Activated B cell treated with CpG ODN at 0.5 μM for 24 hours (primary cell): ENCODE results near the gene FCGR1A. TPM values are rescaled to one million over a fixed set of nuclear protein-coding genes. Genes with fewer than 3 reads are reported as not detected.
"Not testable (repeated sequence)": the region's sequence is repeated elsewhere in the genome, so short reads cannot be mapped to it uniquely, and the experiment has no call there.

Source experiments
- ATAC-seq: fragments of 200-7000 bp; cut with Tn5 transposase; one replicate; pipeline ENCODE4 v1.10.0; 2021; ENCODE audit warnings: low read depth, mild to moderate bottlenecking, moderate library complexity
- CTCF ChIA-PET: fragments of 350-600 bp; sonication (Branson Sonifier 250); formaldehyde crosslinking; loops from one replicate; lab custom pipeline; 2021; ENCODE audit warnings: antibody characterized with exemption; lab: Charles Lee
- POLR2A ChIA-PET: fragments of 350-600 bp; sonication (Branson Sonifier 250); formaldehyde crosslinking; loops from one replicate; lab custom pipeline; 2021; ENCODE audit warnings: antibody characterized with exemption; lab: Charles Lee
- DNase-seq: peaks from one replicate; pipeline ENCODE4 v3.0.0; 2022
- H3K27ac Mint-ChIP-seq: one replicate; pipeline ENCODE4 v1.8.0; 2020; ENCODE audit warnings: mixed read lengths
- H3K27me3 Mint-ChIP-seq: one replicate; pipeline ENCODE4 v1.8.0; 2021; ENCODE audit warnings: mixed read lengths
- H3K36me3 Mint-ChIP-seq: one replicate; pipeline ENCODE4 v1.8.0; 2021; ENCODE audit warnings: low read depth, mixed read lengths
- H3K4me1 Mint-ChIP-seq: one replicate; pipeline ENCODE4 v1.8.0; 2021; ENCODE audit warnings: mixed read lengths
- H3K4me3 Mint-ChIP-seq: one replicate; pipeline ENCODE4 v1.8.0; 2020; ENCODE audit warnings: mild to moderate bottlenecking, mixed read lengths
- H3K9me3 Mint-ChIP-seq: one replicate; pipeline ENCODE4 v1.8.0; 2020; ENCODE audit warnings: mixed read lengths
- intact Hi-C: fragments of 100-400 bp; cut with micrococcal nuclease; formaldehyde crosslinking; loops from one replicate; pipeline ENCODE4 v1.15.1; 2024
- total RNA-seq: library from RNA; stranded (reverse); gene quantifications from 2 replicates; pipeline ENCODE4 v1.2.3, GENCODE V29; 2022

FCGR1A gene
- not detected in 2 replicates for total RNA-seq

DNA sequence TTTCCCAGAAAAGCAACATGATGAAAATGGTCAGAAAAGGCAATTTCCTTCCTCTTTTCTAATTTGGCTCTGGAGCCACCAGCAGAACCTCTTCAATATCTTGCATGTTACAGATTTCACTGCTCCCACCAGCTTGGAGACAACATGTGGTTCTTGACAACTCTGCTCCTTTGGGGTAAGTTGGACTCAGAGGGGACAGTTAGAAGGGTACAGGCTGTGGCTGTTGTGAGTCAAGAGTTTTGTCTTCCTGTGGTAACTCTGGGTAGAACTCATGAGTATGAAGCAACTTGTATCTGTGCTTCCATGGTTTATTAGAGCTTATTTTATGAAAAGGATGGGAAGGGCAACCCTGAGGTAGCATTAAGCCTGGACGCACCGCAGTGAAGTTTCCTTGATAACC is at the start of gene FCGR1A:
Gene FCGR1A (plus strand): TSS at position 95 of the 400 bp plus-strand sequence. CDS start 50 bp downstream, at position 145.
- H3K27ac Mint-ChIP-seq, H3K36me3 Mint-ChIP-seq, ATAC-seq, H3K27me3 Mint-ChIP-seq, CTCF ChIA-PET, H3K9me3 Mint-ChIP-seq, H3K4me3 Mint-ChIP-seq, H3K4me1 Mint-ChIP-seq, DNase-seq, intact Hi-C loops, POLR2A ChIA-PET: not testable (repeated sequence)

DNA sequence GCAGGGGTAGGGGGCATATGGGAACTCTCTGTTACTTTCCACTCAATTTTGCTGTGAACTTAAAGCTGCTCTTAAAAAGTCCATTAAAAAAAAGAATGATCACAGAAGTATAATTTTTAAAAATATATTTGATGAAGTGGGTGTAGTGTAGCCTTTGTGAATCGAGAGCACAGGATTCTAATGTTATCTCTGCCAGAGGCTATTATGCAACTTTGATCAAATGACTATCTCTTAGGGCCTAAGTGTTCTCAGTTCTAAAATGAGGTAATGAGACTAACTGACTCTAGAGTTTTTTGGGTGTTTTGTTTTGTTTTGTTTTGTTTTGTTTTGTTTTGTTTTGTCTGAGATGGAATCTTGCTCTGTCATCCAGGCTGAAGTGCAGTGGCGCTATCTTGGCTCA is 49.7 kb upstream of the FCGR1A start:
- H3K4me3 Mint-ChIP-seq, H3K9me3 Mint-ChIP-seq, POLR2A ChIA-PET, DNase-seq, H3K36me3 Mint-ChIP-seq, CTCF ChIA-PET, ATAC-seq, intact Hi-C loops, H3K27ac Mint-ChIP-seq, H3K27me3 Mint-ChIP-seq, H3K4me1 Mint-ChIP-seq: not testable (repeated sequence)

DNA sequence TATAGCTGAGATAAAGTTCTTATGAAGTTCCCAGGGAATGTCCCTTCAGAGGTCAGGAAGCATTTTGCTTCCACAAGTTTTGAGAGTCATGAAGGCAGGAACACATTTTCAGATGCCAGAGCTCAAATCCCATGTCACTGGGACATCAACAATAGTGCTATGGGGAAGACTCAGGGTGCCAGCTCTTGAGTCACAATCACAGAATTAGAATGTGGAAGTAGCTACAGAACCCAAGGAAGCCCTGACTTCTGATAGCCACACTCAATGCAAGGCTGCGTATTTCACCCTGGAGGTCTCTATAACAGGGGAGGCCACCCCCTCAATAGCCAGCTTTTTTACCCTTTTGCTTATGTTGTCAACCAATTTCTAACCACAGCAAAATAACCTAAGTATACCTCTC is 47.8 kb upstream of the FCGR1A start:
- not testable (repeated sequence) for ATAC-seq

DNA sequence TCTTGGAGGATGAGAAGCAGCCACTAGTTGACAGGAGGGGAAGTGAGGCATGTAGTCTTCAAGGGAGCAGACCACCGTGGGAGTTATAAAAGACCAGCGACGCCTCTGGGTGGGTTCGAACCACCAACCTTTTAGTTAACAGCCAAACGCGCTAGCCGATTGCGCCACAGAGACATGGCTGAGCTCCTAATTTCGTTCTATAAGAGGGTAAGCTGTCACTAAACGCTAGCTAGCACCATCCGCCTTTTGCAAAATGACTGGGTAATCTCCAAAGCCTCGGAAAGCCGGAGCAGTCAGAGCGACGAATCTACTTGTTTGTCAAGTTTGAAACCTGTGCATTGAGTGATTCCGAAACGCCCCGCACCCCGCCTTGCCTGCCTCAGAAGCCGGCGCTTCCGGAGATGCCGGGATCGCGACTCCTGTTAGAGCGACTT is 42.3 kb upstream of the FCGR1A start:
- H3K27ac Mint-ChIP-seq, POLR2A ChIA-PET, H3K4me1 Mint-ChIP-seq: not testable (repeated sequence)

More for the DNA sequence above, 47.8 kb upstream of the FCGR1A start:
- H3K27me3 Mint-ChIP-seq, H3K9me3 Mint-ChIP-seq, CTCF ChIA-PET, intact Hi-C loops, H3K27ac Mint-ChIP-seq, H3K4me1 Mint-ChIP-seq, POLR2A ChIA-PET, DNase-seq, H3K4me3 Mint-ChIP-seq, H3K36me3 Mint-ChIP-seq: not testable (repeated sequence)

DNA sequence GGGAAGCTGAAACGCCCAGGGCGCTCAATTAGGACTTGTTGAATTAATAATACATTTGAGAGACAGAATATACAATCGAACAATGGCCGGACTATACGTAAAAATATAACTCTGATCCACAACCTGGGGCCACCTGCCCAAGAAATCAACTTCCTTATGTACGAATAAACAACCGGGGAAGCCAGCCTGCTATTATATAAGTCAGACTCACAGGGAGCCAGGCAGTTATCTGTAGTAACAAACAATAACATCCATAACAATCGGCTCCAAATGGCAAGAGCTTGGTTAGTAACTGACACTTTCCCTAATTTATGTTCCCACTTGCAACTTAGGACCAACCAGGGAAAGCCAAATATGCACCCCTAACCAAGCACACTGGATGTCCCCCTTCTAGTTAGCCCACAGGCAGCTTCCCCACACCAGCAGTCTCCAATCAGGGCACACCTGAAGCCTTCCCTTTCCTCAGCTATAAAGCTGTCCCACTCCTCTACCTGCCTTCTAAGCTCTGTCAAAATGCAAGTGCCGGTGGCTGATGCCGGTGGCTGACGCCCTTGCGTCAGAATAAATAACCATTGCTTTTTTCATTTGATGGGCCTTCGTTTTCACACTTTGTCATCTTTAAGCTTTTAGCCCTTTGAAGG is 41.8 kb upstream of the FCGR1A start:
- H3K36me3 Mint-ChIP-seq, intact Hi-C loops, DNase-seq, H3K4me3 Mint-ChIP-seq, CTCF ChIA-PET, ATAC-seq, H3K27me3 Mint-ChIP-seq, POLR2A ChIA-PET, H3K9me3 Mint-ChIP-seq, H3K27ac Mint-ChIP-seq, H3K4me1 Mint-ChIP-seq: not testable (repeated sequence)

More for the DNA sequence above, 42.3 kb upstream of the FCGR1A start:
- H3K9me3 Mint-ChIP-seq, CTCF ChIA-PET, H3K27me3 Mint-ChIP-seq, DNase-seq, H3K4me3 Mint-ChIP-seq, ATAC-seq, H3K36me3 Mint-ChIP-seq, intact Hi-C loops: not testable (repeated sequence)

DNA sequence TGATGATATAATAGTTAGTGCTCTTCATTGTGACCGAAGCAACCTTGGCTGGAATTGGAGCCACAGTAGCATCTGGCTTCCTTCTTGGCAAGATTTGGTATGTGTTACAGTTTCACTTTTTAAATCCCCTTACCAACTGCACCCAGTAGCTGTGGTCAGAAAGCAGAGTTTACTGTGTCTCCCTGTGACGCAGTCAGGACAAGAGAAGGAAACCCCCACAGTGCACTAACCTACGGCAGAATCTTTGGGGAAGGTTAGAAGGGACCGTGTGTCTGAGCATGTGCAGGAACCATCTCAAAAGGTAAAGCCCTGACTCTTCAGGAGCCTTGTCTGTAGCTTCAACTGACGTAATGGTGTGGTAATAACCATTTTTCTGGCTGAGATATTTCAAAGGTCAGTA is 40.6 kb upstream of the FCGR1A start:
- DNase-seq, H3K9me3 Mint-ChIP-seq, CTCF ChIA-PET, H3K36me3 Mint-ChIP-seq, ATAC-seq, POLR2A ChIA-PET, H3K4me3 Mint-ChIP-seq, H3K27me3 Mint-ChIP-seq, H3K27ac Mint-ChIP-seq, H3K4me1 Mint-ChIP-seq, intact Hi-C loops: not testable (repeated sequence)

DNA sequence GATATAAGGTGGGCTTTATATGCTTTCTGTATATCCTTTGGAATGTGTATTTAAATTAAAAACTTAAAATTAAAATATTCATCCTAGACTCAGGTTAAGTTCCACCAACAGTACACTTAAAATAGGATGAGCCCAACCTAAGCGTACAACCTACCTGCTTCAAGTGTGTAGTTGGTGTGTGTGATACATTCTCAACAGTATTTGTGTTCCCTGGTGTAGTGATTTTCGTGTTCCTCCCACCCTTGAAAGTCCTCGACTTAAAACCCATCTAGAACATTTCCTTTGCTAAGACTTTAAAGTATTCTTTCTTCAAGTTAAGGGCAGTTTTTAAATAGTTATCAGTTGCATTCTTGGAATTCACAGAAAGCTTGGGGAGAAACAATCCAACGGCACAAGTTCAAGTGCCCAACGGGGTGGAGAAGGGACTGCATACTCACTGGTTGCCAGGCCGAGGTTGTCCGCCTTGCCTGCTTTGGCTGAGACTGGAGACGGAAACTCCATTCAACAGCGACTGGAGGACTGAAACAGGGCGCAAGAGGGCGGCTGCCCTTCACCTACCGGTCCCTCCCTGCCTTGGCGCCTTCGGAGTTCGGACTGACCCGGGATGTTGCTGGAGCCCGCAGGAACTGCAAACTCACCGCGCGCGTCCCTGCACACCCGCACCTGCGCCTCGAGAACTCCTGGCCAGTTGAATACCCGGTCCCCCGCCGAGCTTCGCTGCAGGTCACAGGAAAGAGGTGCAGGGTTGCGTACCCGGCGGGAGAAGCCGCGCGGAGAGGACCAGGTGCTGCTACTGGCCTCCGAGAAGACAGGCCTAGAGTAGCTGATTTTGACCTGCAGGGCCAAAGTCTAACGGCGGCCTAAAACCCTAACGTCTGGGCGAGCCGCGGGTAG is 35.8 kb upstream of the FCGR1A start:
- POLR2A ChIA-PET, DNase-seq, CTCF ChIA-PET, H3K4me1 Mint-ChIP-seq, H3K36me3 Mint-ChIP-seq, H3K9me3 Mint-ChIP-seq, H3K27ac Mint-ChIP-seq, H3K27me3 Mint-ChIP-seq, H3K4me3 Mint-ChIP-seq, ATAC-seq, intact Hi-C loops: not testable (repeated sequence)

DNA sequence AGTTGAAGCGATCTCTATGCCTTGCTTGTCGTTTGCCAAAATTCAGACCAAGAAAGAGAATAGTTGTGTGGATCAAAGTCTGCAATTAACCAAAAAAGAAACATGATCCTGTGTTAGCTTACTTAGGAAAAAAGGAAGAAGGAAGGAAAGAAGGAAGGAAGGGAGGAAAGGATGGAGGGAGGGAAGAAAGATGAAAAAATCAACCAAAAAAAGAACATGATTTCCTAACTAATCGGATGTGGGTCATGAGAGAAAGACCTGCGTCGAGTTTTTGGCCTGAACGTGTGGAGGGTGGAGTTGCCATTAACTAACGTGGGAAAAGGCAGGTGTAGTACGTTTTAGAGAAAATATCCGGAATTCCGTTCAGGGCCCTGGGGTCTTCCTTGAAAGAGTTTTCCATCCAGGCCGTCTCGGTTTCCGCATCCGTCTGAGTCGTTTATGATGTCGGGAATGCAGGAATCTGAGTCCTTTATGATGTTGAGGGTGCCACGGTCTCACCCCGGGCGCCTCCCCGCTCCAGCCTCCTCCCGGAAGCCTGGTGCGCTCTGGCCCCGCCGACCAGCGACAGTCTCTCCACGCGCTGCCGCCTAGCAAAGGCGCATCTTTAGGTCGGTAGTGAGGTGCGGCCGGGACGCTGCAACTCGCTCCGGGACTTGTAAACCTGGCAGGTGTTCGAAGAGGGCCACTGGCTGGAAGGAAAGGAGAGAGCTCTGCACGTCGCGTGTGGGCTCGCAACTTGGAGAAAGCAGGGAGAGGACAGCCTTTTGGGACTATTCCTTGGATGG is 34.9 kb upstream of the FCGR1A start:
- H3K27me3 Mint-ChIP-seq, H3K9me3 Mint-ChIP-seq, POLR2A ChIA-PET, H3K27ac Mint-ChIP-seq, CTCF ChIA-PET, ATAC-seq, DNase-seq, H3K4me1 Mint-ChIP-seq, H3K4me3 Mint-ChIP-seq, intact Hi-C loops, H3K36me3 Mint-ChIP-seq: not testable (repeated sequence)

DNA sequence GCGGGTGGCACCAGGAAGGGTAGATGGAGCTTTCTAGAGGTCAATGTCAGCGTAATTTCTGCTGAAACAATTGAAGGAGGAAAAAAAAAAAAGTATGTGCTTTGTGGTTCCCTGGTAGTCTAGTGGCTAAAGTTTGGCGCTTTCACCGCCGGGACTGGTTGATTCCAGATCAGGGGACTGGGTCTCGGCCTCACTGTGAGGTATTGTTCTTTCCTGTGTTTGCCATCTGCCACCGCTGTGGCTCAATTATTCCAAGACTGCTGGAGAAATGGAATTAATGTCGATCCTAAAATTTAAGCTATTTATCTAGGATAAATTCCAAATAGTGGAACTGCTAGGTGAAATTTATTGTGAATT is 34.4 kb upstream of the FCGR1A start:
- H3K4me3 Mint-ChIP-seq, H3K36me3 Mint-ChIP-seq, H3K27me3 Mint-ChIP-seq, ATAC-seq, DNase-seq, H3K4me1 Mint-ChIP-seq, POLR2A ChIA-PET, H3K27ac Mint-ChIP-seq, intact Hi-C loops, H3K9me3 Mint-ChIP-seq, CTCF ChIA-PET: not testable (repeated sequence)

DNA sequence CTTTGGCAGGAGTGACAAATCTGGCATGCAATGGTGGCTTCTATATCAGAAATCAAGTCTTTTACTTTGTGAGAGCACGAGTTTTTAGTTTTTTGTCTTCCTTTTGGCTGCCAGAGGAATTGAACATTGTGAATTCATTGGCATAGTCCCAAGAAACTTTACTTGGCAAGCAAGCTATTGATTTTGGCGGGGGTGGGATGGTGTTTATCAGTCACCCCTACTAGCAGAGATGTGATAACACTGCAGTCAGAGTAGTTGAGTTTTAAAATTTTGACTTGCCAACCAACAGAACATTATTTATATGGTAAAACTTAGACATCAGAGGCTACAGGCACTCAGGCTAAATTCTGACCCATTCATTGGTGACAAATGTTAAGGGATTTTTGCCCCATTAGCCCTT is 31.9 kb upstream of the FCGR1A start:
- H3K4me3 Mint-ChIP-seq, CTCF ChIA-PET, H3K27ac Mint-ChIP-seq, POLR2A ChIA-PET, DNase-seq, H3K9me3 Mint-ChIP-seq, intact Hi-C loops, ATAC-seq, H3K4me1 Mint-ChIP-seq, H3K27me3 Mint-ChIP-seq, H3K36me3 Mint-ChIP-seq: not testable (repeated sequence)

DNA sequence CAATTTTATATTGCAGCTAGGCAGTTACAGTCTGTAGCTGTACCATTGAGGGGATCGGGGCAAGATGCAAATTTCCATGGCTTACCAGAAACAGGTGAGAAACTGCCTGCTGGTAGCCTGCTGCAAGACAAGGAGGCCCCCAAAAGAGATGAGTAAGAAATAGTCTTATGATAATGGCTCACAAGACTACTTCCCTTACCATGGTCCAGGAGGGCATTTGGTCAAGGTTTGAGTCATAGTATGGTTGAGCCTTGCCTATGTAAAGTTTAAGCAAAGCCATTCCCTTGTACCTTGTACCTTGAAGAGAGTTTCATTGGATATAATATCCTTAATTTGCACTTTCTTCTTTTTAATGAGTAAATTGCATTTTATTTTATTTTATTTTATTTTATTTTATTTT is 30.3 kb upstream of the FCGR1A start:
- H3K4me1 Mint-ChIP-seq, H3K27ac Mint-ChIP-seq, DNase-seq, intact Hi-C loops, POLR2A ChIA-PET, H3K36me3 Mint-ChIP-seq, ATAC-seq, H3K9me3 Mint-ChIP-seq, H3K27me3 Mint-ChIP-seq, CTCF ChIA-PET, H3K4me3 Mint-ChIP-seq: not testable (repeated sequence)
